HCEC 1CT (cell line): ENCODE results near the gene LGR4.
"Not testable (repeated sequence)": the region's sequence is repeated elsewhere in the genome, so short reads cannot be mapped to it uniquely, and the experiment has no call there.

Experiments
- DNase-seq: peaks from one replicate; pipeline ENCODE4 v3.0.0-alpha.2; 2017

The LGR4 gene

DNA sequence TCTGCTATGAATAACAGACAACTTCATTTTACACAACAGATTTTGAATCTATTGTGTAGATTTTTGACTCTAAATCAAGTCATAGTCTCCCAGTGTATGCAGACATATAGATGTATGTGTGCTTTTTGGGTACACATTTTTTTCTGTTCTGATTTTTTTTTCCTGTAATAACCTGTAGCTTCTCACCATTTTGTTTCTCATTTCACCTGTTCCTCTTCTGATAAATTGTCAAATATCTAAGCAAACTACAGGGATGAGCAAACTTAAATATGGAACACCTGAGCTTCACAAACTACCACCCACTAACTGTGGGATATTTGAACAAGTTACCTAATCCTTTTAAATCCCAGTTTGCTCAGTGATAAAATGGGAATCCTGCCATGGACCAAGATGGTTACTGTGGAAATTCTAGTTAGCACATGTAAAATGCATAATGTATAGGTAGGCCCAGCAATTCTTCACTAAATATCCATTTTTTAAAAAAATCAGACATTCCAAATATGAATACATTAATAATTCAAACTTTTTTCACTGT is 15.7 kb downstream of the LGR4 start:
- no peak for DNase-seq

DNA sequence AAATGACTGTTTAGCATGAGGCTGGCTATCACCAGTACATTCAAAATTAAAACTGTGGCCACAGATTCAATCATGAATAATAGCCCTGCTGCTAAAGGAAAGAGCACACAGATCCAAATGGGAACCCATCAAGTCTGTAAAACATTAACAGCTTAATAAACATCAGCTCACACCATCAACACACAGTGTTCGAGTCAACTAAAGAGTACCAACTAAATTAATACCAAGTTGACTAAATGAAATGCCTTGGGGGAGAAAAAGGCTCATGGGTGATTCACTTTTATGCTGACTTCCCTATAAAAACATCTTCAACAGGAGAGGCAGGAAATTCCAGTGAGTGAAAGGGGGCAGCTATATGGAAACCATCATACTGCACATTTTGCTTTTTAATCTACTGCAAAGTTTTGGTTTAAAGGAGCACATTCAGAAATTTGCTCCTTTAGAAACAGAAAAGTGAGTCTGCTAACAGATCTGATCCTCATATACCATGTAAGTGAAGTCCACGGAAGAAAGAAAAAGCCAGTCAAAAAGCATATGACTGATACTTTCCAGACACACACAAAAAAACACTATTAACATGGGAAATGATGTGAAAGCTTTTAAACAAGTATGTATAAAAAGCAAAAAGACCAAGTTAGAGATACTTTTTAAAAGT is 16.3 kb downstream of the LGR4 start:
- peak; percentile 59 for DNase-seq

GRCh38 chr11:27455667-27456066 is 16.9 kb downstream of the LGR4 start:
- DNase-seq, result no peak

- no peak for DNase-seq
Measured at GRCh38 chr11:27453701-27454100, 18.9 kb downstream of the LGR4 start.

- no peak for DNase-seq
Measured at GRCh38 chr11:27452147-27452546, 20.4 kb downstream of the LGR4 start.

DNA sequence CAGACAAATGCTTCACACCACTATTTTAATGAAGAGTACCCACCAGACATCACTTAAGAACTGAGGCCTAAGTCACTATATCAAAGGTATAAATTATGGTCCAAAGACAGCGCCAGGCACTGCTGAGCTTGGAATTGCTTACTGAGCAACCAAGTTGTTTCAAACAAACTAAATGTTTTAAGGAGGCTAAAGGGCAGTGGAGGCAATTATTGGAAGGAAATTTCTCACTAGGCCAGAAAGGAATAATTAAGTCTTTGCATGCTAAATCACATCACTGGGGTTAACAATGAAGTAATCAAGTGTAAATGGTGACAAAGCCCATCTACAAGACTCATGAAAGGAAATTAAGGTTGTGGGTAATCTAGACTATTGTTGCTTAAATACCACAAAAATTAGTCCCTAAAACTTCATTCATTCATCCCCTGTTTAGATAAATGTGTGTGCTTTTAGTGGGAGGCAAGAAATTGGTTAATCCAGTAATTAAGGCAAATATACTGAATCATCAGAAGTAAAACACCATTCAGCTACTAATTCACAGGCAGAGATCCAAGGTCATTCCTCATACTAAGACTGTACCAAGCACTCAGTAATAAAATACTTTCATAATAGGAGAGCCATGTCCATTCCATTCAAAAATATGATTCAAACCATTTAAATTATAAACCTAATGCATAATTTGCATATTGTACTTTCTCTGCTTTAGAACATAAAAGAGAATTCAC is 21.2 kb downstream of the LGR4 start:
- no peak for DNase-seq

GRCh38 chr11:27448184-27448540 is 24.4 kb downstream of the LGR4 start:
- not testable (repeated sequence) for DNase-seq

DNA sequence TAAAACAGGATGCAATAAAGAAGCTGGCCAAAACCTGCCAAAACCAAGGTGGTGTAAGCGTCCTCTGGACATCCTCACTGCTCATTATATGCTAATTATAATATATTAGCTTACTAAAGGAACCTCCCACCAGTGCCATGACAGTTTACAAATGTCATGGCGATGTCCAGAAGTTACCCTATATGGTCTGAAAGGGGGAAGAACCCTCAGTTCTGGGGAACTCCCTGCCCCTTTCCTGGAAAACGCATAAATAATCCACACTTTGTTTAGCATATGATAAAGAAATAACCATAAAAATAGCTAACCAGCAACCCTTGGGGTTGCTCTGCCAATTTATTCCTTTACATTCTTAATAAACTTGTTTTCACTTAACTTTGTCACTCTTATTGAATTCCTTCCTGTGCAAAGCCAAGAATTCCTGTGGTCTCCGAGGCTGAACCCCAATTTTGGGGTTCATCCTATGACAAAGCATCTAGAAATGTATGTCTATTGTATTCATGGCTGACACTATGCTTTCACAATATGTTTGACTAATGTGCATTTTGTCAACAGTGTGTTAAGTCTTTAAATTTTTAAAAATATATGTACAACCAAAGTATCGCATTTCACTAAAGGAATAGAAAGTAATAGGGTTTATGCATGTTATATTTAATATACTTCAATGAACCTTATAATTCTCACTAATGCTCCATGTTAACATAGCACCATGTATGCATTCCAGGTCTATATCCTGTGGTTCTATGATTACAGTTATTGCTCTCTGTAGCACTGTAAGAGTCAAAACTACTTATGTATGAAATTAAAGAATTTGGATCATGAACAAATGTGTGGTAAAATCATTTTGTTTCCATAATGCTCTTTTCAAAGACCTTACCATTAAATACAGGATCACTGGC is 25.1 kb downstream of the LGR4 start:
- DNase-seq, result peak; percentile 91

DNA sequence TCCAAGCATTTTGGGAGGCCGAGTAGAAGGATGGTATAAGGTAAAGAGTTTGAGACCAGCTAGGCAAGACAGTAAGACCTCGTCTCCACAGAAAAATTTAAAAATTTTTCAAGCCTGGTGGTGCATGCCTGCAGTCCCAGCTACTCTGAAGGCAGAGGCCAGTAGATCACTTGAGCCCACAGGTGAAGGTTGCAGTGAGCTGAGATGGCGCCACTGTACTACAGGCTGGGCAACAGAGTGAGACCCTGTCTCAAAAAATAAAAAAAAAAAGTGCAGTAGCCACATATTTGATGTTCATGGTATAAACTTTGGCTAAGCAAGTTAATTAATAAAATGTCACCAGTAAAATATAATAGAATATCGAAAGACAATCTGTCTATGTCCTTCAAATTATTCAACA is 27.0 kb downstream of the LGR4 start:
- no peak for DNase-seq

DNA sequence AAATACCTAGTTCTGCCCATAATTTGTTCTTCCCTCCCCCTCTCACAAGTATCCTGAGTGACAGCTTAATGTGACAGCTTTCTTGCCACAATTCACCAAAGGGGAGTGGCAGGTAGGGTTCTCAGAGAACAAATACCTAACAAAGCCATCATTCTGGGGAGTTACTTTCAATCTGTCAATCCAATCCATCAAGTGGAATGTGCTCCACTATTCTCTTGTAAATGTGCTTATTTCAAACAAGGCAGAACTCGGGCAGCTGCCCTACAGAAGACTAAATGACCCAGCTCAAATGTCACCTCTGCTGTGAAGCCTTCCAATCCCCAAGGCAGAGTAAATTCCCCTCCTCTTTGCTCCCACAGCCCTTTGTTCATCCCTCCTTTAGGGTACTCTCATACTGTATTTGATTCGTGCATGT is 27.8 kb downstream of the LGR4 start:
- DNase-seq, result no peak

GRCh38 chr11:27443746-27444507 is 28.7 kb downstream of the LGR4 start:
- no peak for DNase-seq

DNA sequence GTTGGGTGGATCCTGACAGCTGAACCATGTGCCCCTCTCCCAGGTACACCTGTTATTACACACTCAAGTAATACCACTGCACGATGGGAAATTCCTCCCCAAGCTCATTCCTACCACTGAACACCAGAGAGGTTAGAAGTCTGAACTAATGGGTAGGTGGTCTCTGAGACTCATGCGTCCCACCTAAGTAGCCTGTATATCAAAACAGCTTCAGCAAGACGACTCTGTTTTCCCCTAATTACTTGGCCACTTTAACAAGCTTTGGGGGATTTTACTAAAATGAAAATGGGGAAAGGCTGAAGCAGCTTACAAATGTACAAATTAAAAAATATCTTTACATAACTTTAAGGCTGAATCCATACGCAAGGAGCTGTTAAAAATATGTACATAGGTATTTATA is 29.4 kb downstream of the LGR4 start:
- no peak for DNase-seq

DNA sequence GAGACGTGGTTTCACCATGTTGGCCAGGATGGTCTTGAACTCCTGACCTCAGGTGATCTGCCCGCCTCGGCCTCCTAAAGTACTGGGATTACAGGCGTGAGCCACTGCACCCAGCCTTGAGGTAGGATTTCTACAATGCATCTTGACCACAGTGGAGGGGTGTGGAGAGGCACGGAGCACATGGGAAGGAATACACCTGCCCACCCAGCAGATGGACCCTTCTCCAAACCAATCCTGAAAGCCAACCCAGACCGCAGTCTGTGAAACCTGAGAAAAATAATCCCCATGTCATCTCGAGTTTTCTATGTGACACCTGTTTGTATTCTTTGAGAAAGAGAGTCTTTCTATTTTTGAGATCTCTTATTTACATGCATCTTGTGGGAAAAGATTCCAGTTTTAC is 32.5 kb downstream of the LGR4 start:
- DNase-seq, result no peak

- no peak for DNase-seq
Measured at GRCh38 chr11:27438595-27438981, 34.0 kb downstream of the LGR4 start.

DNA sequence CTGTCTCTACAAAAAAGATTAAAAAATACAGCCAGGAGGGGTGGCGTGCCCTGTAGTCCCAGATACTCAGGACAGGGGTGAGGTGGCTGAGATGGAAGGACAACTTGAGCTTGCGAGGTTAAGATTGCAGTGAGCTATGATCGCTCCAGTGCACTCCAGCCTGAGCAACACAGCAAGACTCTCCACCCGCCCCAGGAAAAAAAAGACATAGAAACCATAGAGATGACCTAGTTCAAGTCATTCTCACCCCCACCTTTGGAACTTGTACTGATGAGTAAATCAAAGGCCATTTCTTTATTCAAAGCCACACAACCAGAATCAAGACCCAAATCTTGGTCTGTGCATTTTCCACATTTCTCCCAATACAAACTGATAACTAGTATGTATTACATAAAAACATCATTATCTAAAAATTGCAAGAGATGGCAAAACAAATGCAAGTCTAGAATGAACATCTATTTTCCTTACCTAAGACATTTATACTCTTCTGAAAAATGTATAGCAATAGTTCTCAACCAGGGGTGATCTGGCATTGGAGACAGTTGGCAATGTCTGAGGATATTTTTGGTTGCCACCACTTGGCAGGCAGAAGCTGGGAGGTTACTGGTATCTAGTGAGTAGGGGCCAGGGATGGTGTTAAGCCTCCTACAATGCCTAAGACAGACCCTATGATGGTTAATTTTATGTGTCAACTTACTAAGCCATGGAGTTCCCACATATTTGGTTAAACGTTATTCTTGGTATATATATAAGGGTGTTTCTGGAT is 34.6 kb downstream of the LGR4 start:
- DNase-seq, result no peak

GRCh38 chr11:27436916-27437315 is 35.7 kb downstream of the LGR4 start:
- no peak for DNase-seq

DNA sequence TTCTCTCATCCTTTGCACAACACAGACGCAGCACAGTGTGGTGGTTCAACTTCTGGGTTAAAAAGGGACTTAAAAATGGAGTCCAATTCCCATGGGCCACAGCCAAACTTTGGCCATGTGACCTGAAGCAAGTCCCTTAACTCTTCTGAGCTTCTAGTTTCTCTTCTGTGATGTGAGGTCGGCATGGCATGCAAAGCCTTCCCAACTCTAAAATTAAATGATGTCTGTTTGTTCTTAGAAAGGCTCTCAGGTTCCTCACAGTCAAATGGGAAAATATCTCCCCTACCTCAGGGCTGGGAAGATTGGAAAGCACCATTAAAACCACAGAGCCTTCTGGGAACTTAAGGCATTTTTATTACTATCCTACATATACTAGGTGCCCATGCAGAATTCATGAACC is 38.8 kb downstream of the LGR4 start:
- DNase-seq, result no peak

DNA sequence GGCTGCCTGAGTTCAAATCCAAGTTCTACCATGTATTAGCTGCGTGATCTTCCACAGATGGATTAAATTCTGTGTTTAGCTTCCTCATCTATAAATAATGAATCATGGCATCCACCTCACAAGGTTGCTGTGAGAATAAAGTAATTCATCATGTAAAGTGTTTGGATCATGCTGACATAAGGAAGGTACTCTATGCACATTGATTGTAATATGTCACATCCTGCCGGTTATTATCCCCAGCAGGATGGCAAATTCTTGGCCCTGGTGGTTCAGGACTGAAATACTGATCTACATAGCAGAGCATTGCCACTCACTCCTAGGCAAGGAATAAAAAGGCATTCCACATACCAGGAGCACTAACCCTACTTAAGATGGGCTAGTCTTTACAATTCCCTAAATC is 40.8 kb downstream of the LGR4 start:
- DNase-seq, result no peak

GRCh38 chr11:27429761-27430393 is 42.7 kb downstream of the LGR4 start:
- DNase-seq, result no peak

- peak; percentile 50 for DNase-seq
Measured at GRCh38 chr11:27427183-27427980, 45.2 kb downstream of the LGR4 start.

- no peak for DNase-seq
Measured at GRCh38 chr11:27425814-27426213, 46.8 kb downstream of the LGR4 start.
